HL-60 (cell line): Measurements from ENCODE around the gene GDI2.
"Not testable (repeated sequence)": the region's sequence is repeated elsewhere in the genome, so short reads cannot be mapped to it uniquely, and the experiment has no call there.

ENCODE experiments used
- DNase-seq, 2 experiments: peaks; one replicate each; pipeline ENCODE4 v3.0.0-alpha.2; 2010 to 2020; ENCODE audit warnings: low read depth in 1 of 2, low spot score in 1 of 2
- H3K27ac ChIP-seq: fragments of 250-450 bp; sonication (Bioruptor Pico); replicated peaks from 2 replicates; pipeline ENCODE4 v1.5.1; 2020; ENCODE audit warnings: mild to moderate bottlenecking, moderate library complexity
- H3K27me3 ChIP-seq: fragments of 250-450 bp; sonication (Bioruptor Pico); 2 replicates; pipeline ENCODE4 v1.5.1; 2021; ENCODE audit warnings: mild to moderate bottlenecking, moderate library complexity; ENCODE audit not compliant: insufficient read depth, poor library complexity, severe bottlenecking
- H3K4me3 ChIP-seq: replicated peaks from 2 replicates; pipeline ENCODE4 v1.5.1; 2011; ENCODE audit warnings: mild to moderate bottlenecking, control low read depth, low read length; ENCODE audit not compliant: insufficient read depth
- CTCF ChIP-seq: IDR thresholded peaks from one replicate; pipeline ENCODE4 v1.5.1; 2011; ENCODE audit warnings: low read length, control low read depth, inconsistent platforms; ENCODE audit not compliant: insufficient read depth
- GABPA ChIP-seq: IDR thresholded peaks from 2 replicates; pipeline ENCODE4 v1.6.1; 2012; ENCODE audit warnings: low read depth
- POLR2AphosphoS5 ChIP-seq: IDR thresholded peaks from 2 replicates; pipeline ENCODE4 v1.6.1; 2012; ENCODE audit warnings: low read depth
- REST ChIP-seq: IDR thresholded peaks from 2 replicates; pipeline ENCODE4 v1.6.1; 2012; ENCODE audit warnings: low read depth; ENCODE audit not compliant: insufficient replicate concordance
- SPI1 ChIP-seq: IDR thresholded peaks from 2 replicates; pipeline ENCODE4 v1.6.1; 2012; ENCODE audit warnings: low read depth, mild to moderate bottlenecking, borderline replicate concordance

The GDI2 gene

GRCh38 chr10:5788969-5789368 lies 24.3 kb downstream of the GDI2 start:
- no peak overlapping the region for H3K4me3 ChIP-seq
- no peak for TF ChIP-seq POLR2AphosphoS5
- no peak for TF ChIP-seq CTCF
- H3K27ac ChIP-seq, result no peak overlapping the region
- DNase-seq, result peak in 1 of 2 experiments; percentile 24
- no peaks in the 10 kb centered on the region for H3K27me3 ChIP-seq

- H3K27me3 ChIP-seq, result no peaks in the 10 kb centered on the region
- no peak for TF ChIP-seq REST
- no peak for TF ChIP-seq CTCF
- TF ChIP-seq GABPA, result no peak
- TF ChIP-seq POLR2AphosphoS5, result no peak
- no peak for TF ChIP-seq SPI1
- no peak for DNase-seq
- no peak overlapping the region for H3K4me3 ChIP-seq
- no peak overlapping the region for H3K27ac ChIP-seq
Measured at GRCh38 chr10:5783300-5783699, 29.9 kb downstream of the GDI2 start.

GRCh38 chr10:5782174-5782573 lies 31.1 kb downstream of the GDI2 start:
- DNase-seq, result no peak
- Histone ChIP-seq H3K27me3 (no peaks in the 10 kb centered on the region), H3K4me3 (no peak overlapping the region), H3K27ac (no peak overlapping the region)
- TF ChIP-seq POLR2AphosphoS5 (no peak), REST (no peak)

GRCh38 chr10:5779730-5780129 lies 33.5 kb downstream of the GDI2 start:
- TF ChIP-seq SPI1, result no peak
- no peak for TF ChIP-seq REST
- TF ChIP-seq GABPA, result no peak
- no peak for DNase-seq
- Histone ChIP-seq H3K27ac (no peak overlapping the region), H3K4me3 (no peak overlapping the region), H3K27me3 (no peaks in the 10 kb centered on the region)

- H3K4me3 ChIP-seq, H3K27ac ChIP-seq, DNase-seq, H3K27me3 ChIP-seq: not testable (repeated sequence)
Measured at GRCh38 chr10:5777758-5778157, 35.5 kb downstream of the GDI2 start.
